Measurements from ENCODE around the gene DIP2C. TPM values are rescaled to one million over a fixed set of nuclear protein-coding genes. Genes with fewer than 3 reads are reported as not detected.

The DIP2C gene
- total and polyA plus RNA-seq, 3 experiments from 2014 or later: 0.44 to 1.1 (median 0.55) TPM

DNA sequence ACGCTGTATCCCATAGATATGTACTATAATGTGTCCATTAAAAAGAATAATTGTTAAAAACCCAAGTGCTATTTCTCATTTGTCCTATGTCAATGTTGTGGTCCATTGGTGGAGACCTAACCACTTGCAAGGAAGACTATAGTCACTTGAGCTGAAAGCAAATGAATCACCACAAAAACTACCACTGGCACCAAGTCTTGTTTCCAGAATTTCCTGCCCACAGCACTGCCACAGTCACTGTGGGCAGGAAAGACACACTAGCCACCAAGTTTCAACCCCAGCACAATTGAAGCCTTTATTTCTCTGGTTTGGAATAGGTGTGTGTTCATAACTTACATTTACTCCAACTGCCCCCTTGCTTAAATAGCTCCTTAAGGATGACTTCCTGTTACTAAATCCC is 12.4 kb downstream of the DIP2C start:
- H3K9me3 ChIP-seq (ENCODE audit: low read length): no peaks in the 10 kb centered on the region
- Mint-ChIP-seq H3K4me1 (no peaks in the 10 kb centered on the region), H3K27ac (no peak overlapping the region), H3K4me3 (no peak overlapping the region), H3K9me3 (peaks cover 0 to 3% (median under 1%) of the 10 kb centered on the region in 5 donors), H3K36me3 (no peaks in the 10 kb centered on the region), H3K27me3 (peaks cover 0 to 5% of the 10 kb centered on the region in 2 donors)
- ChIA-PET CTCF (no interaction called here), POLR2A (no interaction called here)
- DNase-seq: no peak
- no peaks in the 10 kb centered on the region for H3K27me3 ChIP-seq (ENCODE audit: insufficient read depth, low read length, poor library complexity, severe bottlenecking)
- H3K4me3 ChIP-seq (ENCODE audit: low read length): no peak overlapping the region
- H3K4me1 ChIP-seq (ENCODE audit: insufficient read depth, low read length): no peaks in the 10 kb centered on the region
- no peak overlapping the region for H3K27ac ChIP-seq (ENCODE audit: low read depth, low read length)
- H3K36me3 ChIP-seq (ENCODE audit: insufficient read depth, low read length): no peaks in the 10 kb centered on the region

- H3K27me3 Mint-ChIP-seq: peaks cover 0 to 7% of the 10 kb centered on the region in 2 donors
- H3K27ac Mint-ChIP-seq: no peak overlapping the region
- H3K36me3 ChIP-seq (ENCODE audit: insufficient read depth, low read length): no peaks in the 10 kb centered on the region
- H3K4me3 ChIP-seq (ENCODE audit: low read length): no peak overlapping the region
- H3K4me3 Mint-ChIP-seq: no peak overlapping the region
- H3K36me3 Mint-ChIP-seq: no peaks in the 10 kb centered on the region
- H3K9me3 ChIP-seq (ENCODE audit: low read length): no peaks in the 10 kb centered on the region
- no peak for DNase-seq
- H3K4me1 Mint-ChIP-seq: no peaks in the 10 kb centered on the region
- H3K27ac ChIP-seq (ENCODE audit: low read depth, low read length): no peak overlapping the region
- peaks cover 0 to 3% (median 2%) of the 10 kb centered on the region in 5 donors for H3K9me3 Mint-ChIP-seq
- ChIA-PET CTCF (no interaction called here), POLR2A (no interaction called here)
- no peaks in the 10 kb centered on the region for H3K4me1 ChIP-seq (ENCODE audit: insufficient read depth, low read length)
- H3K27me3 ChIP-seq (ENCODE audit: insufficient read depth, low read length, poor library complexity, severe bottlenecking): no peaks in the 10 kb centered on the region
Observed at GRCh38 chr10:676178-676577, 13.3 kb downstream of the DIP2C start.

- no peaks in the 10 kb centered on the region for H3K4me1 ChIP-seq (ENCODE audit: insufficient read depth, low read length)
- ChIA-PET POLR2A (no interaction called here), CTCF (no interaction called here)
- DNase-seq: no peak
- H3K36me3 ChIP-seq (ENCODE audit: insufficient read depth, low read length): no peaks in the 10 kb centered on the region
- no peaks in the 10 kb centered on the region for H3K36me3 Mint-ChIP-seq
- H3K27ac Mint-ChIP-seq: no peak overlapping the region
- no peak overlapping the region for H3K4me3 Mint-ChIP-seq
- peaks cover 0 to 3% (median 2%) of the 10 kb centered on the region in 5 donors for H3K9me3 Mint-ChIP-seq
- no peaks in the 10 kb centered on the region for H3K4me1 Mint-ChIP-seq
- no peak overlapping the region for H3K27ac ChIP-seq (ENCODE audit: low read depth, low read length)
- no peak overlapping the region for H3K4me3 ChIP-seq (ENCODE audit: low read length)
- no peaks in the 10 kb centered on the region for H3K9me3 ChIP-seq (ENCODE audit: low read length)
- H3K27me3 Mint-ChIP-seq: peaks cover 0 to 7% of the 10 kb centered on the region in 2 donors
- H3K27me3 ChIP-seq (ENCODE audit: insufficient read depth, low read length, poor library complexity, severe bottlenecking): no peaks in the 10 kb centered on the region
Observed at GRCh38 chr10:675532-675931, 13.9 kb downstream of the DIP2C start.

- H3K27ac Mint-ChIP-seq: no peak overlapping the region
- POLR2A ChIA-PET: no interaction called here
- DNase-seq: no peak
Observed at GRCh38 chr10:673492-673891, 16.0 kb downstream of the DIP2C start.

GRCh38 chr10:672992-673391 is 16.5 kb downstream of the DIP2C start:
- peaks cover 0 to 3% of the 10 kb centered on the region in 2 donors for H3K27me3 Mint-ChIP-seq
- Histone ChIP-seq H3K27me3 (ENCODE audit: insufficient read depth, low read length, poor library complexity, severe bottlenecking) (no peaks in the 10 kb centered on the region), H3K9me3 (ENCODE audit: low read length) (no peaks in the 10 kb centered on the region), H3K4me1 (ENCODE audit: insufficient read depth, low read length) (no peaks in the 10 kb centered on the region), H3K4me3 (ENCODE audit: low read length) (no peak overlapping the region), H3K27ac (ENCODE audit: low read depth, low read length) (no peak overlapping the region), H3K36me3 (ENCODE audit: insufficient read depth, low read length) (no peaks in the 10 kb centered on the region)
- no peak overlapping the region for H3K4me3 Mint-ChIP-seq
- POLR2A ChIA-PET: no interaction called here
- no peak overlapping the region for H3K27ac Mint-ChIP-seq
- peaks cover 0 to 3% (median 0%) of the 10 kb centered on the region in 5 donors for H3K9me3 Mint-ChIP-seq
- CTCF ChIA-PET: no interaction called here
- no peaks in the 10 kb centered on the region for H3K36me3 Mint-ChIP-seq
- no peaks in the 10 kb centered on the region for H3K4me1 Mint-ChIP-seq
- DNase-seq: no peak

More at GRCh38 chr10:673492-673891, 16.0 kb downstream of the DIP2C start:
- H3K9me3 Mint-ChIP-seq: peaks cover 0 to 3% (median 0%) of the 10 kb centered on the region in 5 donors
- Histone ChIP-seq H3K27ac (ENCODE audit: low read depth, low read length) (no peak overlapping the region), H3K9me3 (ENCODE audit: low read length) (no peaks in the 10 kb centered on the region), H3K27me3 (ENCODE audit: insufficient read depth, low read length, poor library complexity, severe bottlenecking) (no peaks in the 10 kb centered on the region), H3K36me3 (ENCODE audit: insufficient read depth, low read length) (no peaks in the 10 kb centered on the region), H3K4me3 (ENCODE audit: low read length) (no peak overlapping the region), H3K4me1 (ENCODE audit: insufficient read depth, low read length) (no peaks in the 10 kb centered on the region)
- H3K4me1 Mint-ChIP-seq: no peaks in the 10 kb centered on the region
- no peaks in the 10 kb centered on the region for H3K36me3 Mint-ChIP-seq
- peaks cover 0 to 3% of the 10 kb centered on the region in 2 donors for H3K27me3 Mint-ChIP-seq
- no peak overlapping the region for H3K4me3 Mint-ChIP-seq
- CTCF ChIA-PET: no interaction called here

DNA sequence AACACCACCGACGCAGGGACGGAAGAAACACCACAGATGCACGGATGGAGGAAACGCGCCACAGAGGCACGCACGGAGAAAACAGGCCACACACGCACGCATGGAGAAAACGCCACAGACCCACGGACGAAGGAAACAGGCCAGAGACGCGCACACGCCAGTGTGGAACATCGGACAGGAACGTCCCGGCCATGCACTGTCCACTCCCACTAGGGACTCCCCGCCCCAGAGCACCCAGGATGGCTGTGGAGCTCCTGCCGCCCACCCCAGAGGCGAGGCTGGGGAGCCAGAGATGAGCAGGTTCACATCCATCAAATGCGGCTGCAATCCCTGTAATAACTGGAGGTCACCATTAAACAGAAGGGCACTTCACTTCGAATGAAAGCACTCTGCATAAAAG is 17.3 kb downstream of the DIP2C start:
- DNase-seq: no peak
- Mint-ChIP-seq H3K27ac (no peak overlapping the region), H3K4me1 (no peaks in the 10 kb centered on the region), H3K27me3 (peaks cover 0 to 3% of the 10 kb centered on the region in 2 donors), H3K9me3 (peaks cover 0 to 3% (median 0%) of the 10 kb centered on the region in 5 donors), H3K4me3 (no peak overlapping the region), H3K36me3 (no peaks in the 10 kb centered on the region)
- Histone ChIP-seq H3K27me3 (ENCODE audit: insufficient read depth, low read length, poor library complexity, severe bottlenecking) (no peaks in the 10 kb centered on the region), H3K9me3 (ENCODE audit: low read length) (no peaks in the 10 kb centered on the region), H3K36me3 (ENCODE audit: insufficient read depth, low read length) (no peaks in the 10 kb centered on the region), H3K27ac (ENCODE audit: low read depth, low read length) (no peak overlapping the region), H3K4me1 (ENCODE audit: insufficient read depth, low read length) (no peaks in the 10 kb centered on the region), H3K4me3 (ENCODE audit: low read length) (no peak overlapping the region)
- POLR2A ChIA-PET: no interaction called here
- CTCF ChIA-PET: no interaction called here

DNA sequence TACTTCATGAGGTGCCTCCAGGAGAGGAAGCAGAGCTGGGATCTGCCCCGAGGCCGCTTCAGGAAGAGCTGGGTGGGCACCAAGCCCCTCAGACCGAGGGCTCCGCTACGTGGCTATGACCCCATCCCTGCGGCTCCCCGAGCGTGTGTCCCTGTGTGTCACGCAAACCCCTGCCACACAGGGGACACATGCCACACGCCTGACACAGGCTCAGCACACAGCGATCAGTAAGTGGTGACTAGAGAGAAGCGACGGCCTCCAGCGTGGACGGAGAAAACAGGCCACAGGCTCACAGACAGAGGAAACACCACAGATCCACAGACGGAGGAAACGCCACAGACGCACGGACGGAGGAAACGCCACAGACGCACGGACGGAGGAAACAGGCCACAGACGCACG is 18.5 kb downstream of the DIP2C start:
- no peak overlapping the region for H3K27ac ChIP-seq (ENCODE audit: low read depth, low read length)
- no peaks in the 10 kb centered on the region for H3K36me3 Mint-ChIP-seq
- no peak for DNase-seq
- no peak overlapping the region for H3K27ac Mint-ChIP-seq
- ChIA-PET POLR2A (no interaction called here), CTCF (no interaction called here)
- no peaks in the 10 kb centered on the region for H3K4me1 Mint-ChIP-seq
- no peaks in the 10 kb centered on the region for H3K36me3 ChIP-seq (ENCODE audit: insufficient read depth, low read length)
- no peak overlapping the region for H3K4me3 Mint-ChIP-seq
- H3K4me1 ChIP-seq (ENCODE audit: insufficient read depth, low read length): no peaks in the 10 kb centered on the region
- no peak overlapping the region for H3K4me3 ChIP-seq (ENCODE audit: low read length)
- H3K9me3 Mint-ChIP-seq: peaks cover 0 to 3% (median 0%) of the 10 kb centered on the region in 5 donors
- H3K27me3 Mint-ChIP-seq: peaks cover 0 to 3% of the 10 kb centered on the region in 2 donors
- H3K27me3 ChIP-seq (ENCODE audit: insufficient read depth, low read length, poor library complexity, severe bottlenecking): no peaks in the 10 kb centered on the region
- no peaks in the 10 kb centered on the region for H3K9me3 ChIP-seq (ENCODE audit: low read length)

DNA sequence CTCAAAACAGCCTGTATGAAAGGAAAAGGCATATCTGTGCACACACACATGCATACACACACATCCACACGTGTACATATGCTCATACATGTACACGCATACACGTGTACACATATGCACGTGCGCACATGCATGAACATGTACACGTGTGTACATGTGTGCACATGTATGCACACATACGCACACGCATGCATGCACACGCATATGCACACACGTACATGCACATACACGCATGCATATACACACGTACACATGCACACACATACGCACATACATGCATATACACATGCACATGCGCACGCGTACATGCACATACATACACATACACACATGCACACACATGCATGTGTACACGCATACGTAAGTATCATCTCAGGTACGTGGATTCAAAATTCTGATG is 19.4 kb downstream of the DIP2C start:
- Mint-ChIP-seq H3K4me3 (no peak overlapping the region), H3K4me1 (no peaks in the 10 kb centered on the region), H3K36me3 (no peaks in the 10 kb centered on the region), H3K27me3 (peaks cover 0 to 3% of the 10 kb centered on the region in 2 donors), H3K27ac (no peak overlapping the region), H3K9me3 (peaks cover 0 to 3% (median 0%) of the 10 kb centered on the region in 5 donors)
- CTCF ChIA-PET: no interaction called here
- POLR2A ChIA-PET: no interaction called here
- Histone ChIP-seq H3K27me3 (ENCODE audit: insufficient read depth, low read length, poor library complexity, severe bottlenecking) (no peaks in the 10 kb centered on the region), H3K36me3 (ENCODE audit: insufficient read depth, low read length) (no peaks in the 10 kb centered on the region), H3K4me3 (ENCODE audit: low read length) (no peak overlapping the region), H3K27ac (ENCODE audit: low read depth, low read length) (no peak overlapping the region), H3K9me3 (ENCODE audit: low read length) (no peaks in the 10 kb centered on the region), H3K4me1 (ENCODE audit: insufficient read depth, low read length) (no peaks in the 10 kb centered on the region)
- DNase-seq: no peak

Measured in CD8-positive, alpha-beta memory T cell (primary cell).